K562 (cell line): ENCODE results near the gene ING4. TPM values are rescaled to one million over a fixed set of nuclear protein-coding genes. Genes with fewer than 3 reads are reported as not detected.

Source experiments
- ATF3 ChIP-seq, 2 experiments: fragments of 450-650 bp in 1 of 2; sonication (generic) in 1 of 2; formaldehyde crosslinking in 1 of 2; IDR thresholded peaks in 1 of 2; conservative IDR thresholded peaks in 1 of 2; 2 replicates each; pipeline versions ENCODE4 v1.6.1 to v1.8.1; 2016 to 2023; ENCODE audit warnings: mild to moderate bottlenecking in 2 of 2, moderate library complexity in 2 of 2, inconsistent platforms in 1 of 2, missing genetic modification reagents in 1 of 2
- CBX8 ChIP-seq: fragments of 200-600 bp; sonication (generic); IDR thresholded peaks from 2 replicates; pipeline ENCODE4 v1.6.1; 2012; ENCODE audit warnings: borderline replicate concordance, mixed run types, low read depth, mild to moderate bottlenecking, moderate library complexity, mixed read lengths, low read length, control low read depth, inconsistent platforms; ENCODE audit not compliant: poor library complexity, severe bottlenecking; ENCODE audit errors: extremely low read depth
- DLX4 ChIP-seq: fragments of 250-450 bp; sonication (Bioruptor Pico); IDR thresholded peaks from 2 replicates; pipeline ENCODE4 v1.6.1; 2021; ENCODE audit warnings: mild to moderate bottlenecking
- E2F8 ChIP-seq: fragments of 450-650 bp; IDR thresholded peaks from 2 replicates; pipeline ENCODE4 v1.7.1; 2018; ENCODE audit warnings: mild to moderate bottlenecking, low read depth; ENCODE audit not compliant: partially characterized antibody
- FIP1L1 ChIP-seq: fragments of 200-400 bp; formaldehyde crosslinking; IDR thresholded peaks from 2 replicates; pipeline ENCODE4 v1.6.1; 2018; ENCODE audit warnings: mild to moderate bottlenecking, low read depth, low read length; ENCODE audit not compliant: poor library complexity, severe bottlenecking
- FOXK1 ChIP-seq: sonication (generic); formaldehyde crosslinking; IDR thresholded peaks from 2 replicates; pipeline ENCODE4 v1.8.0; 2022; ENCODE audit warnings: missing genetic modification reagents, mild to moderate bottlenecking, borderline replicate concordance
- KAT8 ChIP-seq: fragments of 450-650 bp; IDR thresholded peaks from 2 replicates; pipeline ENCODE4 v1.6.1; 2016; ENCODE audit warnings: low read depth, mild to moderate bottlenecking
- KHSRP ChIP-seq: fragments of 450-650 bp; IDR thresholded peaks from 2 replicates; pipeline ENCODE4 v1.6.1; 2017
- RBM14 ChIP-seq: fragments of 200-400 bp; formaldehyde crosslinking; IDR thresholded peaks from 2 replicates; pipeline ENCODE4 v1.6.1; 2018; ENCODE audit warnings: low read depth, mild to moderate bottlenecking, low read length, moderate library complexity, borderline replicate concordance; ENCODE audit not compliant: insufficient read depth
- RNF219 ChIP-seq: fragments of 250-450 bp; sonication (Bioruptor Pico); IDR thresholded peaks from 2 replicates; pipeline ENCODE4 v1.5.0; 2022; ENCODE audit warnings: mild to moderate bottlenecking
- RUNX1 ChIP-seq: sonication (generic); IDR thresholded peaks from 2 replicates; pipeline ENCODE4 v1.6.1; 2016; ENCODE audit warnings: antibody characterized with exemption, low read depth
- SREBF2 ChIP-seq: sonication (generic); formaldehyde crosslinking; IDR thresholded peaks from 2 replicates; pipeline ENCODE4 v1.4.0; 2020; ENCODE audit warnings: mild to moderate bottlenecking, missing genetic modification reagents
- THAP7 ChIP-seq: fragments of 250-450 bp; sonication (Bioruptor Pico); IDR thresholded peaks from 2 replicates; pipeline ENCODE4 v1.5.0; 2021
- ZBED1 ChIP-seq: IDR thresholded peaks from 2 replicates; pipeline ENCODE4 v1.6.1; 2014
- ZBTB43 ChIP-seq: sonication (generic); formaldehyde crosslinking; IDR thresholded peaks from 2 replicates; pipeline ENCODE4 v1.8.0; 2023; ENCODE audit warnings: mild to moderate bottlenecking, missing genetic modification reagents
- ZNF174 ChIP-seq: fragments of 250-450 bp; sonication (Bioruptor Pico); IDR thresholded peaks from 2 replicates; pipeline ENCODE4 v1.4.0; 2020; ENCODE audit warnings: mild to moderate bottlenecking
- ZNF444 ChIP-seq: fragments of 250-450 bp; sonication (Bioruptor Pico); IDR thresholded peaks from 2 replicates; pipeline ENCODE4 v1.4.0; 2020; ENCODE audit warnings: mild to moderate bottlenecking, moderate library complexity
- ZNF551 ChIP-seq: fragments of 250-450 bp; sonication (Bioruptor Pico); IDR thresholded peaks from 2 replicates; pipeline ENCODE4 v1.5.0; 2021; ENCODE audit warnings: mild to moderate bottlenecking, moderate library complexity
- ZNF699 ChIP-seq: fragments of 250-450 bp; sonication (Bioruptor Pico); IDR thresholded peaks from 2 replicates; pipeline ENCODE4 v1.8.0; 2021; ENCODE audit warnings: mild to moderate bottlenecking, moderate library complexity; ENCODE audit not compliant: insufficient replicate concordance
- polyA plus RNA-seq, 8 experiments: library from polyadenylated mRNA; depleted of rRNA in 4 of 8; stranded (reverse) in 5 of 8; unstranded in 3 of 8; fragments of >200 nt; fragmentation: Nextera tagmentation in 2 of 8; fragmentation: Illumina TruSeq in 1 of 8; extraction: Ambion mirVana in 2 of 8; extraction: Trizol in 1 of 8; gene quantifications; 2 replicates each; pipeline versions ENCODE4 v1.2.1 to v1.2.3, GENCODE V29; 2011 to 2014; ENCODE audit warnings: inconsistent platforms in 1 of 8, missing spikeins in 1 of 8
- total RNA-seq, 7 experiments: library from RNA; depleted of rRNA in 6 of 7; stranded (reverse); fragments of >200 nt in 6 of 7; fragmentation: Illumina TruSeq in 2 of 7; extraction: Trizol in 2 of 7; gene quantifications; 2 replicates each; pipeline versions ENCODE4 v1.2.1 to v1.2.3, GENCODE V29; 2011 to 2021; ENCODE audit warnings: low replicate concordance in 1 of 7

The ING4 gene
- total and polyA plus RNA-seq, 9 of the 15 experiments (the other 6 are each of a cell fraction or from before 2014, with no cell fraction given), result 6.6 to 30.2 (median 15.7) TPM

- TF ChIP-seq ATF3 (IDR thresholded peaks at IDR 0.05) (no peak), ATF3 (CRISPR knock-in tag; conservative IDR thresholded peaks at IDR 0.05) (no peak), ZNF699 (no peak), THAP7 (CRISPR knock-in tag) (no peak), ZBED1 (no peak), RNF219 (CRISPR knock-in tag) (no peak), RBM14 (no peak), DLX4 (CRISPR knock-in tag) (no peak), ZBTB43 (CRISPR knock-in tag) (no peak), ZNF551 (CRISPR knock-in tag) (no peak), ZNF174 (no peak), FOXK1 (CRISPR knock-in tag) (no peak), KAT8 (no peak), E2F8 (peak; percentile 51), FIP1L1 (no peak), KHSRP (no peak), ZNF444 (CRISPR knock-in tag) (no peak), SREBF2 (CRISPR knock-in tag) (no peak), RUNX1 (no peak), CBX8 (no peak)
Observed at GRCh38 chr12:6613776-6614512, 49.0 kb downstream of the ING4 start (continued).
